ENCODE results near the gene CTNND2.

Gene CTNND2

GRCh38 chr5:11197726-11198125 lies 706.5 kb downstream of the CTNND2 start:
- CTCF ChIA-PET: interaction anchor here (1.0 kb wide), 1 partner anchor 25 kb away, joined by 3 read pairs; no protein-coding TSS in a partner anchor
- Histone ChIP-seq H3K27me3 (replicated peaks in 2 of 5; ENCODE audit: control insufficient read depth in 4 of 5, insufficient read depth in 5 of 5, low read length in 4 of 5) (no peaks in the 10 kb centered on the region), H3K4me1 (ENCODE audit: control extremely low read depth in 1 of 4, control insufficient read depth in 4 of 4, insufficient read depth in 4 of 4, low read length in 3 of 4) (no peaks in the 10 kb centered on the region), H3K9me3 (ENCODE audit: control extremely low read depth in 1 of 5, control insufficient read depth in 4 of 5, insufficient read depth in 2 of 5, low read depth in 1 of 5, low read length in 4 of 5) (no peaks in the 10 kb centered on the region), H3K36me3 (ENCODE audit: control insufficient read depth in 4 of 4, insufficient read depth in 4 of 4, low read length in 3 of 4) (no peaks in the 10 kb centered on the region), H3K4me3 (ENCODE audit: control insufficient read depth in 1 of 7, extremely low read depth in 1 of 7, insufficient read depth in 4 of 7, low read depth in 2 of 7, low read length in 6 of 7) (no peak overlapping the region), H3K27ac (ENCODE audit: insufficient read depth in 1 of 2, low read depth in 1 of 2, low read length in 2 of 2, poor library complexity in 1 of 2, severe bottlenecking in 2 of 2) (no peak overlapping the region)
- no peak for DNase-seq
- POLR2A ChIA-PET: no interaction called here
- WGBS (ENCODE audit: insufficient coverage): 100% methylated on average over 2 of the region's 4 CpGs

GRCh38 chr5:11191673-11192072 lies 712.6 kb downstream of the CTNND2 start:
- no peaks in the 10 kb centered on the region for H3K4me1 ChIP-seq (ENCODE audit: control extremely low read depth in 1 of 4, control insufficient read depth in 4 of 4, insufficient read depth in 4 of 4, low read length in 3 of 4)
- WGBS (ENCODE audit: insufficient coverage): 95% methylated on average over 7 of the region's 7 CpGs
- no peaks in the 10 kb centered on the region for H3K36me3 ChIP-seq (ENCODE audit: control insufficient read depth in 4 of 4, insufficient read depth in 4 of 4, low read length in 3 of 4)
- ChIA-PET POLR2A (no interaction called here), CTCF (interaction anchor here (1.3 kb wide), 1 partner anchor 19 kb away, joined by 4 read pairs; no protein-coding TSS in a partner anchor)
- H3K4me3 ChIP-seq (ENCODE audit: control insufficient read depth in 1 of 7, extremely low read depth in 1 of 7, insufficient read depth in 4 of 7, low read depth in 2 of 7, low read length in 6 of 7): no peak overlapping the region
- peaks cover 0 to 2% (median 0%) of the 10 kb centered on the region in 5 experiments for H3K9me3 ChIP-seq (ENCODE audit: control extremely low read depth in 1 of 5, control insufficient read depth in 4 of 5, insufficient read depth in 2 of 5, low read depth in 1 of 5, low read length in 4 of 5)
- no peak overlapping the region for H3K27ac ChIP-seq (ENCODE audit: insufficient read depth in 1 of 2, low read depth in 1 of 2, low read length in 2 of 2, poor library complexity in 1 of 2, severe bottlenecking in 2 of 2)
- no peak for DNase-seq
- H3K27me3 ChIP-seq (replicated peaks in 2 of 5; ENCODE audit: control insufficient read depth in 4 of 5, insufficient read depth in 5 of 5, low read length in 4 of 5): no peaks in the 10 kb centered on the region

DNA sequence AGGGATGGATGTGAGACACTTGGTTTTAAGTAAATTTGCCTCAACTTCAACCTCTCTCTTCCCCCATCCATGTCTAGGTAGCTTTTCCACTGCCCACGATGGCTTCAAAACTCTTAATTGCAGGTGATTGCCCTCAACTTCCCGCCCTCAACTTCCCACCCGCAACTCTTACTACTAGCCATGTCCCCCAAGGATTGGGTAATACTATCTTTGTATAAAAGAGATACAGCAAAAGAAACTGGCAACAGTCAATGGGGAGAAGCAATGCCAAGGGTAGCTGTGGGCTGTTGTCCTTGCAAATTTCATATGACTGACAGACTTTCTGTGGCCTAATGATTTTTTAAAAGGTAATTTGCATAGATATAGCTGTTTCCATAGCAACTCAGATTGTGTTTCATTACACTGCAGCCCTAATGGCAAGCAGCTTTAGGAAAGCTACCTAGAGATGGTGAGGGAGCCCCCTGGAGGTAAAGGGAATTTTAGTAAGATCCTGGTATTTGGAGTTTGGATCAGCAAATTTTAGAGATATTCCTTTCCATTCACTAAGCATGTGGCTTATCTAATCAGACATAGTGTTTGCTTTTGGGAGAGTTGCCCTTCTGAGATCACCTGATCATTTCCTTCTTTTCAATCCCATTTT lies 721.7 kb downstream of the CTNND2 start:
- Histone ChIP-seq H3K27ac (ENCODE audit: insufficient read depth in 1 of 2, low read depth in 1 of 2, low read length in 2 of 2, poor library complexity in 1 of 2, severe bottlenecking in 2 of 2) (no peak overlapping the region), H3K36me3 (ENCODE audit: control insufficient read depth in 4 of 4, insufficient read depth in 4 of 4, low read length in 3 of 4) (no peaks in the 10 kb centered on the region), H3K27me3 (replicated peaks in 2 of 5; ENCODE audit: control insufficient read depth in 4 of 5, insufficient read depth in 5 of 5, low read length in 4 of 5) (no peaks in the 10 kb centered on the region), H3K4me3 (ENCODE audit: control insufficient read depth in 1 of 7, extremely low read depth in 1 of 7, insufficient read depth in 4 of 7, low read depth in 2 of 7, low read length in 6 of 7) (no peak overlapping the region), H3K9me3 (ENCODE audit: control extremely low read depth in 1 of 5, control insufficient read depth in 4 of 5, insufficient read depth in 2 of 5, low read depth in 1 of 5, low read length in 4 of 5) (no peaks in the 10 kb centered on the region), H3K4me1 (ENCODE audit: control extremely low read depth in 1 of 4, control insufficient read depth in 4 of 4, insufficient read depth in 4 of 4, low read length in 3 of 4) (no peaks in the 10 kb centered on the region)
- DNase-seq: peak; percentile 52 to 62 (median 61)
- ChIA-PET POLR2A (no interaction called here), CTCF (interaction anchor here (0.8 to 1.0 kb wide), 6 partner anchors 18 to 481 kb away, joined by 3 to 5 read pairs (median 3); no protein-coding TSS in a partner anchor)
- no CpG with 5 or more reads among the region's 3 CpGs for WGBS (ENCODE audit: insufficient coverage)

- ChIA-PET POLR2A (no interaction called here), CTCF (interaction anchor here (0.9 to 1.1 kb wide), 4 partner anchors 9 to 52 kb away, joined by 3 to 5 read pairs (median 3); no protein-coding TSS in a partner anchor)
- Histone ChIP-seq H3K4me3 (ENCODE audit: control insufficient read depth in 1 of 7, extremely low read depth in 1 of 7, insufficient read depth in 4 of 7, low read depth in 2 of 7, low read length in 6 of 7) (no peak overlapping the region), H3K27me3 (replicated peaks in 2 of 5; ENCODE audit: control insufficient read depth in 4 of 5, insufficient read depth in 5 of 5, low read length in 4 of 5) (no peaks in the 10 kb centered on the region), H3K27ac (ENCODE audit: insufficient read depth in 1 of 2, low read depth in 1 of 2, low read length in 2 of 2, poor library complexity in 1 of 2, severe bottlenecking in 2 of 2) (no peak overlapping the region), H3K4me1 (ENCODE audit: control extremely low read depth in 1 of 4, control insufficient read depth in 4 of 4, insufficient read depth in 4 of 4, low read length in 3 of 4) (no peaks in the 10 kb centered on the region), H3K9me3 (ENCODE audit: control extremely low read depth in 1 of 5, control insufficient read depth in 4 of 5, insufficient read depth in 2 of 5, low read depth in 1 of 5, low read length in 4 of 5) (no peaks in the 10 kb centered on the region), H3K36me3 (ENCODE audit: control insufficient read depth in 4 of 4, insufficient read depth in 4 of 4, low read length in 3 of 4) (no peaks in the 10 kb centered on the region)
- WGBS (ENCODE audit: insufficient coverage): 100% methylated on average over 3 of the region's 5 CpGs
- DNase-seq: no peak
Measured at GRCh38 chr5:11181940-11182339, 722.3 kb downstream of the CTNND2 start.

- POLR2A ChIA-PET: no interaction called here
- CTCF ChIA-PET: interaction anchor here (1.0 to 1.1 kb wide), 2 partner anchors 8 to 12 kb away, joined by 3 to 5 read pairs; no protein-coding TSS in a partner anchor
- Histone ChIP-seq H3K9me3 (ENCODE audit: control extremely low read depth in 1 of 5, control insufficient read depth in 4 of 5, insufficient read depth in 2 of 5, low read depth in 1 of 5, low read length in 4 of 5) (no peaks in the 10 kb centered on the region), H3K27ac (ENCODE audit: insufficient read depth in 1 of 2, low read depth in 1 of 2, low read length in 2 of 2, poor library complexity in 1 of 2, severe bottlenecking in 2 of 2) (no peak overlapping the region), H3K36me3 (ENCODE audit: control insufficient read depth in 4 of 4, insufficient read depth in 4 of 4, low read length in 3 of 4) (no peaks in the 10 kb centered on the region), H3K4me3 (ENCODE audit: control insufficient read depth in 1 of 7, extremely low read depth in 1 of 7, insufficient read depth in 4 of 7, low read depth in 2 of 7, low read length in 6 of 7) (no peak overlapping the region), H3K4me1 (ENCODE audit: control extremely low read depth in 1 of 4, control insufficient read depth in 4 of 4, insufficient read depth in 4 of 4, low read length in 3 of 4) (no peaks in the 10 kb centered on the region), H3K27me3 (replicated peaks in 2 of 5; ENCODE audit: control insufficient read depth in 4 of 5, insufficient read depth in 5 of 5, low read length in 4 of 5) (no peaks in the 10 kb centered on the region)
- WGBS (ENCODE audit: insufficient coverage): 95% methylated on average over 2 of the region's 6 CpGs
- DNase-seq: no peak
Measured at GRCh38 chr5:11180890-11181289, 723.4 kb downstream of the CTNND2 start.

- POLR2A ChIA-PET: no interaction called here
- H3K27me3 ChIP-seq (replicated peaks in 2 of 5; ENCODE audit: control insufficient read depth in 4 of 5, insufficient read depth in 5 of 5, low read length in 4 of 5): no peaks in the 10 kb centered on the region
Measured at GRCh38 chr5:11177999-11178711, 726.1 kb downstream of the CTNND2 start.

GRCh38 chr5:11174591-11174990 lies 729.7 kb downstream of the CTNND2 start:
- 95% methylated on average over 7 of the region's 7 CpGs for WGBS (ENCODE audit: insufficient coverage)
- Histone ChIP-seq H3K27ac (ENCODE audit: insufficient read depth in 1 of 2, low read depth in 1 of 2, low read length in 2 of 2, poor library complexity in 1 of 2, severe bottlenecking in 2 of 2) (no peak overlapping the region), H3K4me3 (ENCODE audit: control insufficient read depth in 1 of 7, extremely low read depth in 1 of 7, insufficient read depth in 4 of 7, low read depth in 2 of 7, low read length in 6 of 7) (no peak overlapping the region), H3K36me3 (ENCODE audit: control insufficient read depth in 4 of 4, insufficient read depth in 4 of 4, low read length in 3 of 4) (no peaks in the 10 kb centered on the region), H3K4me1 (ENCODE audit: control extremely low read depth in 1 of 4, control insufficient read depth in 4 of 4, insufficient read depth in 4 of 4, low read length in 3 of 4) (peaks cover 0 to 9% (median 3%) of the 10 kb centered on the region in 4 experiments), H3K9me3 (ENCODE audit: control extremely low read depth in 1 of 5, control insufficient read depth in 4 of 5, insufficient read depth in 2 of 5, low read depth in 1 of 5, low read length in 4 of 5) (no peaks in the 10 kb centered on the region), H3K27me3 (replicated peaks in 2 of 5; ENCODE audit: control insufficient read depth in 4 of 5, insufficient read depth in 5 of 5, low read length in 4 of 5) (no peaks in the 10 kb centered on the region)
- no peak for DNase-seq
- POLR2A ChIA-PET: no interaction called here
- CTCF ChIA-PET: no interaction called here

More at GRCh38 chr5:11177999-11178711, 726.1 kb downstream of the CTNND2 start:
- H3K36me3 ChIP-seq (ENCODE audit: control insufficient read depth in 4 of 4, insufficient read depth in 4 of 4, low read length in 3 of 4): no peaks in the 10 kb centered on the region
- no peak overlapping the region for H3K4me3 ChIP-seq (ENCODE audit: control insufficient read depth in 1 of 7, extremely low read depth in 1 of 7, insufficient read depth in 4 of 7, low read depth in 2 of 7, low read length in 6 of 7)
- H3K4me1 ChIP-seq (ENCODE audit: control extremely low read depth in 1 of 4, control insufficient read depth in 4 of 4, insufficient read depth in 4 of 4, low read length in 3 of 4): peaks cover 0 to 5% (median 2%) of the 10 kb centered on the region in 4 experiments
- no peak for DNase-seq
- no peaks in the 10 kb centered on the region for H3K9me3 ChIP-seq (ENCODE audit: control extremely low read depth in 1 of 5, control insufficient read depth in 4 of 5, insufficient read depth in 2 of 5, low read depth in 1 of 5, low read length in 4 of 5)
- CTCF ChIA-PET: interaction anchor here (1.6 kb wide), 2 partner anchors 11 to 14 kb away, joined by 3 to 5 read pairs; no protein-coding TSS in a partner anchor
- WGBS (ENCODE audit: insufficient coverage): 100% methylated on average over 2 of the region's 2 CpGs
- H3K27ac ChIP-seq (ENCODE audit: insufficient read depth in 1 of 2, low read depth in 1 of 2, low read length in 2 of 2, poor library complexity in 1 of 2, severe bottlenecking in 2 of 2): no peak overlapping the region

Measured in common myeloid progenitor, CD34-positive (primary cell).